OCI-M2 (cell line): ENCODE results near the gene LIG4.
"Not testable (repeated sequence)": the region's sequence is repeated elsewhere in the genome, so short reads cannot be mapped to it uniquely, and the experiment has no call there.

Experiments used
- DNase-seq: peaks from one replicate; lab custom pipeline; 2025; ENCODE audit not compliant: unreplicated experiment; lab: John Stamatoyannopoulos, UW

Gene LIG4

GRCh38 chr13:108215436-108215835 lies at the start of gene LIG4:
Gene LIG4, minus strand, starts transcription at chr13:108215536. Its CDS starts 4,268 bp downstream, at chr13:108211268.
- DNase-seq, result peak; percentile 23

- DNase-seq, result no peak
These were observed 48.5 kb upstream of the LIG4 start for GRCh38 chr13:108263621-108264355.

GRCh38 chr13:108257248-108257647 lies 41.9 kb upstream of the LIG4 start:
- DNase-seq, result no peak

- no peak for DNase-seq
These were observed 33.8 kb upstream of the LIG4 start for GRCh38 chr13:108249150-108249549.

GRCh38 chr13:108230377-108230776 lies 15.0 kb upstream of the LIG4 start:
- no peak for DNase-seq

GRCh38 chr13:108227651-108228272 lies 12.4 kb upstream of the LIG4 start:
- no peak for DNase-seq

GRCh38 chr13:108226184-108226583 lies 10.8 kb upstream of the LIG4 start:
- DNase-seq, result no peak

- DNase-seq, result no peak
These were observed 10.1 kb upstream of the LIG4 start for GRCh38 chr13:108225440-108225839.

- DNase-seq, result no peak
These were observed 8.6 kb upstream of the LIG4 start for GRCh38 chr13:108223687-108224503.

GRCh38 chr13:108220041-108220440 lies 4.7 kb upstream of the LIG4 start:
- DNase-seq, result no peak

- peak; percentile 42 for DNase-seq
These were observed 3.0 kb upstream of the LIG4 start, which contains the start of gene ABHD13 for GRCh38 chr13:108218044-108218974. Gene ABHD13, plus strand, starts transcription at chr13:108218392. Its CDS starts 10,827 bp downstream, at chr13:108229219.

- DNase-seq, result not testable (repeated sequence)
These were observed 2.1 kb upstream of the LIG4 start for GRCh38 chr13:108217307-108218043.

- DNase-seq, result no peak
These were observed 680 bp downstream of the LIG4 start for GRCh38 chr13:108214441-108215271.

GRCh38 chr13:108213946-108214345 lies 1.4 kb downstream of the LIG4 start:
- no peak for DNase-seq

- no peak for DNase-seq
These were observed 2.5 kb downstream of the LIG4 start for GRCh38 chr13:108212886-108213285.

GRCh38 chr13:108210551-108210950 lies 4.8 kb downstream of the LIG4 start:
- DNase-seq, result no peak

GRCh38 chr13:108200781-108201398 lies 14.4 kb downstream of the LIG4 start:
- no peak for DNase-seq

- no peak for DNase-seq
These were observed 19.5 kb downstream of the LIG4 start for GRCh38 chr13:108195861-108196260.

- no peak for DNase-seq
These were observed 20.2 kb downstream of the LIG4 start for GRCh38 chr13:108195146-108195545.
